ENCODE measurements around the gene ADIPOR1.

Gene ADIPOR1

DNA sequence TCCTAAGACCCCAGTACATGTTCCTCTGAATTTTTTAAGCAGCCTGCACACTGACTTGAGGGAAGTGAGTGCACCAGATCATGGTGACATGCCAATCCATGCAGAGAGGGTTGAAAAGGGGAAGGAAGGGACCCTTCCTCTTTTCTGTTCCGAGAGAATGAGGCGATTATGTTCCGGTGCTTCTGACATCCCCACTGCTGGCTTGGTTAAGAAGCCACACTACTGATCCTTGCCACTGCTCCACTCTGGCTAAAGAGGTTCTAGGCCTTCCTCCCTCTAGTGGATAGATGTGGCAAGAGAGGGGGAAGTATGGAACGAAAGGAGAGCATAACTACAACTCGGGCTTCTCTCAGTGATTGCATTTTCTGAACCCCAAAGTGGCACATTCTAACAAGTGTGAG lies 10.8 kb upstream of the ADIPOR1 start:
- H3K4me2 ChIP-seq (ENCODE audit: low read length): peak overlapping the region; percentile 90

DNA sequence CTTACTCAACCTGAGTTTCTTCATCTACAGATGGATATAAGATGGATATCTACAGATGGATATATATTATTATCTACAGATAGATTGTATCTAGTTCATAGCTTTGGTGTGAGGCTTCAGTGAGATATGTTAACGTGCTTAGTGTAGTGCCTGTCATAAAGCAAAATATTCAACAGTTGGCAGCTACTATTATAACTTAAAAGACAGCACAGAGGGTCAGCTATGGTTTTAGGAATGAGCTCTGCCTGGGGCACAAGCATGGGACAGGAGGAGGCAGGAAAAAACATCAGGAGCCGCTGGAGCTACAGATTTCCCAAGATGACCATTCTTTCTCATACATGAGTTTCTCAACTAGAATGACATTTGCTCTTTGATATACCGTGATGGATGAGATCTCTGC lies 10.2 kb upstream of the ADIPOR1 start:
- no peaks in the 10 kb centered on the region for H4K20me1 ChIP-seq (ENCODE audit: control insufficient read depth, insufficient read depth, low read depth, low read length)
- H3K4me3 ChIP-seq (ENCODE audit: low read length): peak overlapping the region; percentile 76
- peaks cover 6% of the 10 kb centered on the region for H3K79me2 ChIP-seq (ENCODE audit: control insufficient read depth, low read length)
- peak overlapping the region; percentile 90 for H3K4me2 ChIP-seq (ENCODE audit: low read length)
- H3K9me2 ChIP-seq (replicated peaks; ENCODE audit: control insufficient read depth, low read length): no peaks in the 10 kb centered on the region
- H3K27me3 ChIP-seq (ENCODE audit: control insufficient read depth, low read length): no peaks in the 10 kb centered on the region
- TF ChIP-seq, protein P1, sequence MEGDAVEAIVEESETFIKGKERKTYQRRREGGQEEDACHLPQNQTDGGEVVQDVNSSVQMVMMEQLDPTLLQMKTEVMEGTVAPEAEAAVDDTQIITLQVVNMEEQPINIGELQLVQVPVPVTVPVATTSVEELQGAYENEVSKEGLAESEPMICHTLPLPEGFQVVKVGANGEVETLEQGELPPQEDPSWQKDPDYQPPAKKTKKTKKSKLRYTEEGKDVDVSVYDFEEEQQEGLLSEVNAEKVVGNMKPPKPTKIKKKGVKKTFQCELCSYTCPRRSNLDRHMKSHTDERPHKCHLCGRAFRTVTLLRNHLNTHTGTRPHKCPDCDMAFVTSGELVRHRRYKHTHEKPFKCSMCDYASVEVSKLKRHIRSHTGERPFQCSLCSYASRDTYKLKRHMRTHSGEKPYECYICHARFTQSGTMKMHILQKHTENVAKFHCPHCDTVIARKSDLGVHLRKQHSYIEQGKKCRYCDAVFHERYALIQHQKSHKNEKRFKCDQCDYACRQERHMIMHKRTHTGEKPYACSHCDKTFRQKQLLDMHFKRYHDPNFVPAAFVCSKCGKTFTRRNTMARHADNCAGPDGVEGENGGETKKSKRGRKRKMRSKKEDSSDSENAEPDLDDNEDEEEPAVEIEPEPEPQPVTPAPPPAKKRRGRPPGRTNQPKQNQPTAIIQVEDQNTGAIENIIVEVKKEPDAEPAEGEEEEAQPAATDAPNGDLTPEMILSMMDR (IDR thresholded peaks at IDR 0.05; ENCODE audit: low read depth, low read length, poor library complexity, severe bottlenecking): no peak
- TF ChIP-seq EZH2phosphoT487 (IDR thresholded peaks at IDR 0.05; ENCODE audit: borderline replicate concordance, low read length): no peak
- peaks cover 32% of the 10 kb centered on the region for H3K4me1 ChIP-seq (ENCODE audit: control insufficient read depth, low read length)
- no peaks in the 10 kb centered on the region for H3K36me3 ChIP-seq (ENCODE audit: control insufficient read depth, low read length)
- peak overlapping the region; percentile 78 for H3K27ac ChIP-seq (ENCODE audit: low read depth, low read length)
- H3K9me3 ChIP-seq (ENCODE audit: control insufficient read depth, insufficient read depth, low read length): no peaks in the 10 kb centered on the region
- H3F3A ChIP-seq (ENCODE audit: control insufficient read depth, insufficient read depth): no peaks in the 10 kb centered on the region; the same call in 1 of the 2 replicates

More for the DNA sequence above, 10.8 kb upstream of the ADIPOR1 start:
- H3K36me3 ChIP-seq (ENCODE audit: control insufficient read depth, low read length): no peaks in the 10 kb centered on the region
- H3F3A ChIP-seq (ENCODE audit: control insufficient read depth, insufficient read depth): no peaks in the 10 kb centered on the region; the same call in 1 of the 2 replicates
- no peaks in the 10 kb centered on the region for H4K20me1 ChIP-seq (ENCODE audit: control insufficient read depth, insufficient read depth, low read depth, low read length)
- H3K27ac ChIP-seq (ENCODE audit: low read depth, low read length): peak overlapping the region; percentile 78
- peaks cover 6% of the 10 kb centered on the region for H3K79me2 ChIP-seq (ENCODE audit: control insufficient read depth, low read length)
- TF ChIP-seq, protein P1 (IDR thresholded peaks at IDR 0.05; ENCODE audit: low read depth, low read length, poor library complexity, severe bottlenecking): peak; percentile 83
- no peak for TF ChIP-seq EZH2phosphoT487 (IDR thresholded peaks at IDR 0.05; ENCODE audit: borderline replicate concordance, low read length)
- H3K9me2 ChIP-seq (replicated peaks; ENCODE audit: control insufficient read depth, low read length): no peaks in the 10 kb centered on the region
- peaks cover 32% of the 10 kb centered on the region for H3K4me1 ChIP-seq (ENCODE audit: control insufficient read depth, low read length)
- no peaks in the 10 kb centered on the region for H3K9me3 ChIP-seq (ENCODE audit: control insufficient read depth, insufficient read depth, low read length)
- H3K27me3 ChIP-seq (ENCODE audit: control insufficient read depth, low read length): peaks cover 3% of the 10 kb centered on the region; the same call in 1 of the 2 replicates
- H3K4me3 ChIP-seq (ENCODE audit: low read length): peak overlapping the region; percentile 76

DNA sequence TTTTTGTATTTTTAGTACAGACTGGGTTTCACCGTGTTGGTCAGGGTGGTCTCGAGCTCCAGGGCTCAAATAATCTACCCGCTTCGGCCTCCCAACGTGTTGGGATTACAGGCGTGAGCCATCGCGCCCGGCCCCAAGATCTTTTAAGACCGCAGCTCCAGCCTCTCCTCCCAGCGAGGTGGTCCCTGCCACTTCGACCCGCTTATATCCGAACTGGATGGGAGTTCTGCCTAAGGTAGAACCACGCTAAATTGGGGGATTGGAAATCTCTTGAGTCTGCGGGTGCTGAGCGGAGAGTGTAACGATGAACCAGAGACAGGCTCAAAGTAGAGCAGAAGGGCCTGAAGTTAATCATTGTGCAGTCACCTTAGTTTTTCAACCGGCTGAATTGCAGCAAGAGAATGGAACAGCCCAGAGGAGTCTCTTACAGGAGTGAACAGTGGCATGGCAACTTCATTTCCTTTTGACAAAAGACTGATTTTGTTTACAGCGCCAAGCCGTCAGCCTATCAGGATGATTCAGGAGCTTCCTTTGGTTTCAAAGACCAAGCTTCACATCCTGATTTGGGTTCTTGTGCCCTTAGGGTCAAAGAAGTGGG lies 9.7 kb upstream of the ADIPOR1 start:
- H3K4me3 ChIP-seq (ENCODE audit: low read length): peak overlapping the region; percentile 76
- no peaks in the 10 kb centered on the region; the same call in 1 of the 2 replicates for H3F3A ChIP-seq (ENCODE audit: control insufficient read depth, insufficient read depth)
- H3K9me3 ChIP-seq (ENCODE audit: control insufficient read depth, insufficient read depth, low read length): no peaks in the 10 kb centered on the region
- H3K79me2 ChIP-seq (ENCODE audit: control insufficient read depth, low read length): peaks cover 6% of the 10 kb centered on the region
- peak overlapping the region; percentile 78 for H3K27ac ChIP-seq (ENCODE audit: low read depth, low read length)
- peak overlapping the region; percentile 90 for H3K4me2 ChIP-seq (ENCODE audit: low read length)
- no peaks in the 10 kb centered on the region for H3K9me2 ChIP-seq (replicated peaks; ENCODE audit: control insufficient read depth, low read length)
- no peaks in the 10 kb centered on the region for H4K20me1 ChIP-seq (ENCODE audit: control insufficient read depth, insufficient read depth, low read depth, low read length)
- peaks cover 32% of the 10 kb centered on the region for H3K4me1 ChIP-seq (ENCODE audit: control insufficient read depth, low read length)
- no peaks in the 10 kb centered on the region for H3K27me3 ChIP-seq (ENCODE audit: control insufficient read depth, low read length)
- TF ChIP-seq, protein P1 (IDR thresholded peaks at IDR 0.05; ENCODE audit: low read depth, low read length, poor library complexity, severe bottlenecking): no peak
- no peak for TF ChIP-seq EZH2phosphoT487 (IDR thresholded peaks at IDR 0.05; ENCODE audit: borderline replicate concordance, low read length)
- H3K36me3 ChIP-seq (ENCODE audit: control insufficient read depth, low read length): no peaks in the 10 kb centered on the region; the same call in 1 of the 2 replicates

Measured in DOHH2 (cell line).